ENCODE results near the gene TCOF1.

Gene TCOF1

GRCh38 chr5:150323092-150323491 is 34.4 kb upstream of the TCOF1 start:
- TF ChIP-seq ARNTL (CRISPR knock-in tag; IDR thresholded peaks at IDR 0.05; ENCODE audit: borderline replicate concordance, low read depth) (no peak), CSRNP3 (CRISPR knock-in tag; IDR thresholded peaks at IDR 0.05) (no peak), CSDC2 (CRISPR knock-in tag; IDR thresholded peaks at IDR 0.05) (no peak), RARB (CRISPR knock-in tag; IDR thresholded peaks at IDR 0.05) (no peak), PPARA (CRISPR knock-in tag; IDR thresholded peaks at IDR 0.05; ENCODE audit: borderline replicate concordance) (no peak), ISL1 (CRISPR knock-in tag; IDR thresholded peaks at IDR 0.05) (no peak), ZNF565 (CRISPR knock-in tag; conservative IDR thresholded peaks at IDR 0.05; ENCODE audit: low read depth) (no peak), BACH2 (CRISPR knock-in tag; IDR thresholded peaks at IDR 0.05; ENCODE audit: borderline replicate concordance) (no peak), SNAI2 (CRISPR knock-in tag; IDR thresholded peaks at IDR 0.05) (no peak), TOX (CRISPR knock-in tag; IDR thresholded peaks at IDR 0.05; ENCODE audit: borderline replicate concordance) (no peak), ESRRG (CRISPR knock-in tag; IDR thresholded peaks at IDR 0.05) (no peak), CREB5 (CRISPR knock-in tag; IDR thresholded peaks at IDR 0.05; ENCODE audit: low read depth) (no peak), TSHZ2 (CRISPR knock-in tag; IDR thresholded peaks at IDR 0.05) (no peak), POU6F1 (CRISPR knock-in tag; IDR thresholded peaks at IDR 0.05; ENCODE audit: borderline replicate concordance, low read depth) (no peak), ZNF70 (CRISPR knock-in tag; IDR thresholded peaks at IDR 0.05) (no peak), ZNF8 (CRISPR knock-in tag; IDR thresholded peaks at IDR 0.05) (no peak), OSR1 (CRISPR knock-in tag; IDR thresholded peaks at IDR 0.05) (no peak), ZFP30 (CRISPR knock-in tag; IDR thresholded peaks at IDR 0.05) (no peak)
- no peak for ATAC-seq

- ATAC-seq = no peak
- no peak for TF ChIP-seq RARB (CRISPR knock-in tag; IDR thresholded peaks at IDR 0.05)
- TF ChIP-seq ISL1 (CRISPR knock-in tag; IDR thresholded peaks at IDR 0.05) = no peak
- TF ChIP-seq ZNF565 (CRISPR knock-in tag; conservative IDR thresholded peaks at IDR 0.05; ENCODE audit: low read depth) = no peak
- TF ChIP-seq PATZ1 (CRISPR knock-in tag; IDR thresholded peaks at IDR 0.05; ENCODE audit: borderline replicate concordance) = no peak
- TF ChIP-seq ARNTL (CRISPR knock-in tag; IDR thresholded peaks at IDR 0.05; ENCODE audit: borderline replicate concordance, low read depth) = no peak
- no peak for TF ChIP-seq ZFP30 (CRISPR knock-in tag; IDR thresholded peaks at IDR 0.05)
- no peak for TF ChIP-seq PPARA (CRISPR knock-in tag; IDR thresholded peaks at IDR 0.05; ENCODE audit: borderline replicate concordance)
- TF ChIP-seq TCF4 (CRISPR knock-in tag; IDR thresholded peaks at IDR 0.05; ENCODE audit: borderline replicate concordance) = no peak
- TF ChIP-seq CREB5 (CRISPR knock-in tag; IDR thresholded peaks at IDR 0.05; ENCODE audit: low read depth) = no peak
- no peak for TF ChIP-seq ZFP3 (CRISPR knock-in tag; IDR thresholded peaks at IDR 0.05)
These were observed 33.7 kb upstream of the TCOF1 start for GRCh38 chr5:150323819-150324218.
